ENCODE results near the gene ST6GALNAC6. TPM values are rescaled to one million over a fixed set of nuclear protein-coding genes. Genes with fewer than 3 reads are reported as not detected.
"Not testable (repeated sequence)": the region's sequence is repeated elsewhere in the genome, so short reads cannot be mapped to it uniquely, and the experiment has no call there.

ST6GALNAC6 gene
- total RNA-seq, 1 donor from 2014 or later: 23.4 TPM

DNA sequence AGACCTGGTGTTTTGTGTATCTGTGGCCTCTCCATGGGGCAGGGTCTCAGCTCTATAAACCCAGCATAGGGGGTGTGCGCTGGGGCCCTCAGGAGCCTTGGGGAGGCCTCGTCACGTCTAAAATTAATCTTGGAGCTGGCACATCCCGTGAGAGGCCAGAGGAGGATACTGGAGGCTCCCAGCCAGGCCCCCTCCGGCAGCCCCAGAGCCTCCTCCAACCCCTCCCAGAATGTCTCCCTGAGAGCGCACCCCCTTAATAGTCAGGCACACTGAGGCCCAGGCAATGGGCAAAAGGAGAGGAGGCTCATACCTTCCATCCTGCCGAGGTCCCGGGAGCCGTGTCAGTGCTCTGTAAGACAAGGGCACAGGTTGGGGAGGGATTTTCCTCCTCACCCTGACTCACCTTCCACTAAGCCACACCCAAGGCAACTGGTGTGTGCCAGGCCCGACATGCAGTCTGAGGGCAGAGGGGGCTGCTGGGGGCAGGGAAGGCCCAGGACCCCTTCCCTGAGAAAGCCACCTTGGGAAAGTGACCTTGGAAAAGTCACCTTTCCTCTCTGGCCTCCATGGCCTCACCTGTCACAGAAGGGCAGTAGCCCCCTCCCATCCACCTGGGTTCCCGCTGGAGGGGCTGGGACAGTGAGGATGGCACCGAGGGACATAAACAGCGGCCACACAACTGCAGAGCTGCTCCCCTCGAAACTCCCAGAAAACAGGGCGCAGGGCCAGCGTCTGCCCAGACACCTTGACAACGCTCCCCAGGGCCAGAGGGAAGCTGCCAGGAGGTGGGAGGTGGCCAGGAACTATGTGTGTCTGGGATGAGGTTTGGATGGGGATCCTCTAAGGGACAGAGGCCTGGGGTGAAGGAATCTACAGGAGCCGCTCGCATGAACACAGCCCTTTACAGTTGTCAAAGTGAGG is 24.8 kb downstream of the ST6GALNAC6 start:
- DNase-seq (ENCODE audit: low read depth in 2 of 2): no peak

GRCh38 chr9:127873886-127874285 is 25.5 kb downstream of the ST6GALNAC6 start:
- peak in 1 of 2 donors; percentile 41 for DNase-seq (ENCODE audit: low read depth in 2 of 2)

- DNase-seq (ENCODE audit: low read depth in 2 of 2): no peak
Observed at GRCh38 chr9:127873223-127873691, 26.1 kb downstream of the ST6GALNAC6 start.

DNA sequence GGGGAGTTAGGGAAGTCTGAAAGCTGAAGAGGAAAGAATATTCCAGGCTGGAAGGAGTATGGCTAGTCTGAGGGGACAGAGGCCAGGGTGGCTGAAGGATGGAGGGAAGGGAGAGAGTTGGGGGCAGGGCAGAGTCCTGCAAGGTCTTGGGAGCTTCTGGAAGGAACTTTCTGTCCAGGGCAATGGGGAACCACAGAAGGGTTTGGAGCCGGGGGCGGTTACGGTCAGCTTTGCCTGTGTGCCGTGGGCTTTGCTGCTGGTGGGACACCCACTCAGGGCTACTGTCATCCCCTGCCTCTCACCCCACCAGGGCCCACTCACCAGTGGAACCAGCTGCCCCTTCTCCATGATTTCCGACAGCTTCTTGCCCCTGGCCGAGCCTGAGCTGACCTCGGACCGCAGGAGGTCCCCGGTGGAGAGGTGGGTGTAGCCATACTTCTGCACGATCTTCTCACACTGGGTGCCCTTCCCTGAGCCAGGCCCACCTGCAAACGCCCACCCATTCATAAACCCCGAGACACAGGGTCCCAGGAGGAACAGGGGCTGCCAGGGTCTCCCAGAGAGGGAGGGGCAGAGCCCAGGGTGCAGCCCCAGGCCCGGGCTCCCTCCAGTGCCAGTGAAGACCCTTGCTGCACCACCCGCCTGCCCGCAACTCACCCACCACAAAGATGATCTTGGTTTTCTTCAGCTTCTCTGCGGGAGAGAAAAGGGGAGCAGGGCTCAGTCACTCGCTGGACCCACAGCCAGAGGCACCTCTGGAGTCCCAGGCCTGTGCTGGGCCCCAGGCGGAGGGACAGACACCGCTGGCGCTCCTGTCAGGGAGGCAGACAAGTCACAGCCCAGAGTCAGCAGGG is 26.8 kb downstream of the ST6GALNAC6 start:
- DNase-seq (ENCODE audit: low read depth in 2 of 2): no peak

GRCh38 chr9:127871531-127871930 is 27.9 kb downstream of the ST6GALNAC6 start:
- DNase-seq (ENCODE audit: low read depth in 2 of 2): no peak

- no peak for DNase-seq (ENCODE audit: low read depth in 2 of 2)
Observed at GRCh38 chr9:127870887-127871286, 28.5 kb downstream of the ST6GALNAC6 start.

DNA sequence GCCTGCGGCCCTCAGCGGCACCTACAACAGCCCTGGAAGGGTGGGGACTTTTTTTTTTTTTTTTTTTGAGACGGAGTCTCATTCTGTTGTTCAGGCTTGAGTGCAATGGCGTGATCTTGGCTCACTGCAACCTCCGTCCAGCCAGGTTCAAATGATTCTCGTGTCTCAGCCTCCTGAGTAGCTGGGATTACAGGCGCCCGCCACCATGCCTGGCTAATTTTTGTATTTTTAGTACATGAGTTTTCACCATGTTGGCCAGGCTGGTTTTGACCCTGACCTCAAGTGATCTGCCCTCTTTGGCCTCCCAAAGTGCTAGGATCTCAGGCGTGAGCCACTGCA is 29.3 kb downstream of the ST6GALNAC6 start:
- DNase-seq (ENCODE audit: low read depth in 2 of 2): not testable (repeated sequence)

- DNase-seq (ENCODE audit: low read depth in 2 of 2): peak; percentile 64 to 87
Observed at GRCh38 chr9:127869310-127870152, 29.9 kb downstream of the ST6GALNAC6 start.

DNA sequence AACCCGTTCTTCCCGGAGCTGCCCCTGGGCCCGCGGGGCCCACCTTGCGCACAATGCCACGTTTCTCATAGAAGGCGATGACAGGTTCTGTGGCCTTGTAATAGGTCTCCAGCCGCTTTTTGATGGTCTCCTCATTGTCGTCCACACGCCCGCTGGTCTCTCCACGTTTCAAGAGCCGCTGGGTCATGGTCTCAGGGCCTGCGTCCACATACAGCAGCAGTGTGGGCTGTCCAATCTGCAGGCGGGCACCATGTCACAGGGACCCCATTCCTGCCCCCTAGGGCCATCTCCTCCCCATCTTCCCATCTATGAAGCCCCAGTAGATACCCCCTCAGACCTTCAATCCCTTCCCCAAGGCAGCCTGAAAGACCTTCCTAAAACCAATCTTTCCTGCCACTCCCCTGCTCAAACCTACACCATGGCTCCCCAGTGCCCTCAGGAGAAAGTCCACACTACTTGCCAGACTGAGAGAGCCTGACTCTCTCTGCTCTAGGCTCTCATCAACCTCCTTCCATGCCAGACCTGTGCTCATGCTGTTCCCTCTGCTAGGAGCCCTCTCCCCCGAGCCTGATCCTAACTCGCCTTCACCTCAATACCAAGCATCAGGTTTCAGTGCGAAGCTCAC is 31.0 kb downstream of the ST6GALNAC6 start:
- no peak for DNase-seq (ENCODE audit: low read depth in 2 of 2)

GRCh38 chr9:127867356-127868277 is 31.8 kb downstream of the ST6GALNAC6 start:
- peak in 1 of 2 donors; percentile 75 for DNase-seq (ENCODE audit: low read depth in 2 of 2)

DNA sequence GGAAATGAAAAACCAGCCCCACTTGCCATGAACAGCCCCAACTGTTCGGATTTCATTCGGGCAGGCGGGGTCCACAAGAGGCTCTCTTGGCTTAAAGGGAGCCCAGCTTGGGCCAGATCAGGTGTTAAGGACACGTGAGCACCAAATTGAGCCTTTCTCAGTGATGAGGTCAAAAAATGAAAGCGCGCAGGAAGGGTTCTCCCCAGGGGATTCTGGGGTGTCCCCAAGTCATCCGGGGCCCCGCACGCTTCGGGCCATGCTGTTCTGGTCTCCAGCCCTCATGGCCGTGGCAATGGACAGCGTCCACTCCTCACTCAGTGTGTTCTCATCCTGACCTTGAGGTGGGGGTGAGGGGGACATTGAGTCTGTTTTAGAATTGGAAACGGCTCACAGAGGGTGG is 32.9 kb downstream of the ST6GALNAC6 start:
- DNase-seq (ENCODE audit: low read depth in 2 of 2): no peak

- DNase-seq (ENCODE audit: low read depth in 2 of 2): no peak
Observed at GRCh38 chr9:127865645-127866464, 33.5 kb downstream of the ST6GALNAC6 start.

DNA sequence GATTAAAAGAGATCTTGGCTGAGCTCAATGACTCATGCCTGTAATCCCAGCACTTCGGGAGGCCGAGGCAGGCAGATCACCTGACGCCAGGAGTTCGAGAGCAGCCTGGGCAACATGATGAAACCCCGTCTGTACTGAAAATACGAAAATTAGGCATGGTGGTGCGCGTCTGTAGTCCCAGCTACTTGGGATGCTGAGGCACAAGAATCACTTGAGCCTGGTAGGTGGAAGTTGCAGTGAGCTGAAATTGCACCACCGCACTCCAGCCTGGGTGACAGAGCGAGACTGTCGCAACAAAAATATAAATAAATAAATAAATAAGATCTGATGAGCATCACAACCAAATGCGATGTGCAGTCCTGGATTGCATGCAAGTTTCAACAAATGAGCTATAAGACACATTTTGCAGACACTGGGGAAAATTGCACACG is 36.2 kb downstream of the ST6GALNAC6 start:
- DNase-seq (ENCODE audit: low read depth in 2 of 2): no peak

GRCh38 chr9:127862075-127863011 is 37.1 kb downstream of the ST6GALNAC6 start:
- DNase-seq (ENCODE audit: low read depth in 2 of 2): peak in 1 of 2 donors; percentile 87

- no peak for DNase-seq (ENCODE audit: low read depth in 2 of 2)
Observed at GRCh38 chr9:127860779-127861178, 38.6 kb downstream of the ST6GALNAC6 start.

- no peak for DNase-seq (ENCODE audit: low read depth in 2 of 2)
Observed at GRCh38 chr9:127860260-127860659, 39.1 kb downstream of the ST6GALNAC6 start.

GRCh38 chr9:127858041-127858512 is 41.3 kb downstream of the ST6GALNAC6 start:
- peak; percentile 91 to 92 for DNase-seq (ENCODE audit: low read depth in 2 of 2)

- no peak for DNase-seq (ENCODE audit: low read depth in 2 of 2)
Observed at GRCh38 chr9:127857278-127857677, 42.1 kb downstream of the ST6GALNAC6 start.
